HL-60/S4 (cell line): ENCODE results near the gene LTBP4.

Experiments
- in situ Hi-C: fragments of 300-500 bp; cut with MboI; formaldehyde crosslinking; loops from 2 replicates; pipeline ENCODE4 v1.14.3; 2022; ENCODE audit warnings: low sequenced_read_pairs

The LTBP4 gene

DNA sequence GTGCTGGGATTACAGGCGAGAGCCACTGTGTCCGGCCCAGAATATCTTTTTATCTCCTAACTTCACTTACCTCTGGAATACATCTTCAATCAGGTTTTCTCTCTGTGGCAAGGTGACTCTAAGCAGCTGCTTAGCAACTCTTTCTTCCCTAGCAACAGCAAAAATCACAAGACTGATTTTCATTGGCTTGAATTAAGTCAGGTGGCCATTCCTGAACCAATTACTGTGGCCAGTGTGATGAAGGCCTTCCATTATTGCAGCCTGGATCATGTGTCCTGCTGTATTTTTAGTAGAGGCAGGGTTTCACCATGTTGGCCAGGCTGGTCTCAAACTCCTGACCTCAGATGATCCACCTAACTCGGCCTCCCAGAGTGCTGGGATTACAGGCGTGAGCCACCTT, 9.0 kb upstream of the LTBP4 start:
- in situ Hi-C loops: no loop called here

DNA sequence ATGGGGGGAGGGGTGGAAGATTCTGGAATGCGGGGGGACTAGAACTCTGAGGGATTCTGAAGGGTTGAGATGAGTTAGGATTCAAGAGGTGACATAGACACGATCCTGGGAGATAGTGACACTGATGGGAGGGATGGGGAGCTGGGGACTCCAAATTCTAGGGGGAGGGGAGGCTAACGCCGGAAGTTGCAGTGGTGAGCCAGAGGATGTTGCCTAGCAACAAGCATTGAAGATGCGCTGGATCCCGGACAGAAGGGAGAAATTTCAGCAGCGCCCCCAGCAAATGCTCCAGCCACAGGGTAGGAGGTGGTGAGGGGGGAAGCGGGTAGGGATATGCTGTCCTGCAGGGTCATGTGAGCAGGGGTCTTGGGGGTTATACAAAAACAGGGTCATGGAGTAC, 6.9 kb upstream of the LTBP4 start:
- in situ Hi-C loops: no loop called here

DNA sequence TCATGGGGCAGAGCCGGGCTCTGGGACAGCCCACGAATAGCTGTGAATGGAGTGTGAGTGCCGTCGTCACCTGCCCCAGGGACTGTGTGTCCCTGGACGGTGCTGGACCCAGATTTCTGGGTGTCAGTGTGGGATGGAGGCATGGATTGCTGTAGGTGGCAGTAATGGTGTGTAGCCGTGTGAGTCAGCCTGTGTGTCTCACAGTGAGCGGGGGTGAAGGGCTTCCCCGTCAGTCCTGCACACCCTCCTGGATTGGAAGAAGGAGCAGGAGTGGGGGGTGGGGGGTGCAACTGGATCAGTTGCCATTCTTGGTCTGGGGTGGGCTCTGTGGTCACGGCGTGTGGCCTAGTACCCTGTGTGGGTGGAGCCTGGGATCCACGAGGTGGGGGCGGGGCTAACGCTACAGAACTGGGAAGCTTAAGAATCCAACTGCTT, 6.5 kb upstream of the LTBP4 start:
- in situ Hi-C loops: no loop called here

DNA sequence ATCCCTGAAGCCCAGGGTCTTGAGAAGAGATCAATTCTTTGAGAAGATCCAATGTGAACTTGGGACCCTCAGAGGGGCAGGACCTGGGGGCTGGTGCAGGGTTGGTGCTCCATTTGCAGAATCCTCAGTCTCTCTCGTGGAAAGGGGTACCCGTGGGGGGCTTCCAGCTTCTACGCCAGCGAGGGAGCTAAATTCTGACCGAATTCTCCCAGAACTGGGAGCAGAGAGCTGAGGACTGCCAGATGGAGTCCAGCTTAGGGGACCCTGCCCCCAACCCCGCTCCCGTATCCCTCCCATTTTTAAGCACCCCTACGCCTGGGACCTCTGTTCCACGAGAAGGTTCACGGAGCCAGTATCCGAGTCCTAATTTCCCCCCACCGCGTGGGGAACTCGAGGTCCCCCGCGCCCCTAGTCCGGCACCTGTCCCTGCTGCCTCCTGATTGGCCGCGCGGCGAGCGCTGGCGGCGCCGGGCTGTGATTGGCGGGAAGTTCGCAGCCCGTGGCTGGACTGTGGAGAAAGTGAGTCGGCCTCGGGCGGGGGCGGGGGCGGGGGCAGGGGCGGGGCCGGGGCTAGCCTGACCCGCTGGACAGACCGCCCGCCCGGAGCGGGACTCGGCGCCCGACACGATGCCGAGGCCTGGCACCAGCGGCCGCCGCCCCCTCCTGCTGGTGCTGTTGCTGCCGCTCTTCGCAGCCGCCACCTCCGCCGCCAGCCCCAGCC, 4.4 kb upstream of the LTBP4 start:
- in situ Hi-C loops: no loop called here

DNA sequence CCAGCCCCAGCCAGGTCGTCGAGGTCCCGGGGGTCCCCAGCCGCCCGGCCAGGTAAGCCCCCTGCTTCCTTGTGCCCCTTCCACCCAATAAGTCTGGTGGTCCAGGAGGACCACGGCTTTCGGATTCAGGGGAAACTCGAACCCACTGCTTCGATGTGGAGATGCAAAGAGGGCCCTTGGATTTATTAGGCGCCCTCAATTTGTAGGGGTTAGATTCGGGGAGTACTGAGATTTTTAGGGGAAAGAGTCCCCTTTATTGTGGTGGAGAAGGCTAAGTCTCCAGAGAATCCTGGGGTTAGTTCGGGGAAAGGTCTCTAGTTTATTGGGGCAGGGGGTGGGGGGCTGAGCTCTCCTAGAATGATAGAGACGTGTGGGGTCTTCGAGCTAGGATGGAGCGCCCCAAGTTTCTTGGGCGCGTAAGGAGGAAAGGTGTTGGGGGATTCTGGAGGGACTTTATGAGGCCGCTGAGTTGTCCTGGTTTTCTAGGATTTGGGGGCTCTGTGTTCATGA, 3.8 kb upstream of the LTBP4 start:
- in situ Hi-C loops: no loop called here

DNA sequence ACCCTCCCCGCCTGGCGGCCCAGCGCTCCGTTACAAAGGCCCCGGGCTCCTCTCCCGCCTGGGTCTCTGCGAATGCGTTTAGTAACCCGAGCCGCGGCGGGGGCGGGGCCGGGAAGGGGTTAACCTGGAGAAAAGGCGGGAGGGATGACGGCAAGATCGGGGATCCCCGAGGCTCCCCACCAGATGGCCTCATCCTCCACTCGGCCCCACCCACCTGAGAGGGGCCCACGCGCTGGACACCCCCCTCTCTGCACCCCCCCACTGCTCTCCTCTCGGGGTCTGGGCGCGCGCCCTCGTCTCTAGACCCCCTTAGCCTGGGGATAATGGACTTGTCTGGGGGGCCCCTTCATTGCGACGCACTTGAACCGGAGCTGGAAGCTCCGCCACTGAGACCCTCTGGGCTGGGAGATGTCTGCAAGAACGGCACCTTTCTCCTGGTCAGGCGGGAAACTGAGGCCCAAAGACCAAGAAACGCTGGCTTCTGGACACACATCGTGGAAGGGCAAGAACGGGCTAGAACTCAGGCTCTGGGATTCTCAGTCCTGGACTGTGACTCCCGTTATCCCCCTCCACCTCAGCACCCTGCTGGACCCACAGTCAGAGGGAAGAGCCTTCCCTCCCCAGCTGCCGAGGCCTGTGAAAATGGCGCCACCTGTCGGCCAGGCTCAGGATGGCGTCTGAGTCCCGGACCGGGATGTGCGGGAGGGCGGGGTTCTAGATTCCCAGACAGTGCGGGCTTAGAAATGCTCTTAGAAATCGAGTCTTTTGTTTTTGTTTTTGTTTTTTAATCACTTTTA, 2.9 kb upstream of the LTBP4 start:
- in situ Hi-C loops: no loop called here

DNA sequence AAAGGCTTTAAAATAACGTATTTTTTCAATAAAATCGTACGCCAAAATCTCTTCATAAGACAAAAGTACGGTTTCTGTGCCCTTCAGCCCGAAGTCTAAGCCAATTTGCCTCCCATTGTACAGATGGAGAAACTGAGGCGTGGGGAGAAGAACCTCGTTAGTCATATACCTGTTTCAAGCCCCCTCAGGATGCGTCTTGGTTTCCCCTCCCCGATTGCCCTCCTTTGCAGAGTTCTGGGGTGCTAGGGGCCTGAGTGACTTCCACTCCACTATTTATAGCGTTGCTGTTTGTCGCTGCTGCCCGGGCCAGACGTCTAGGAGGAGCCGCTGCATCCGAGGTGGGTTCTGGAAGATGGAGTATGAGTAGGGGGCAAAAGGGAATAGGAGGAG, 2.3 kb upstream of the LTBP4 start:
- in situ Hi-C loops: no loop called here

DNA sequence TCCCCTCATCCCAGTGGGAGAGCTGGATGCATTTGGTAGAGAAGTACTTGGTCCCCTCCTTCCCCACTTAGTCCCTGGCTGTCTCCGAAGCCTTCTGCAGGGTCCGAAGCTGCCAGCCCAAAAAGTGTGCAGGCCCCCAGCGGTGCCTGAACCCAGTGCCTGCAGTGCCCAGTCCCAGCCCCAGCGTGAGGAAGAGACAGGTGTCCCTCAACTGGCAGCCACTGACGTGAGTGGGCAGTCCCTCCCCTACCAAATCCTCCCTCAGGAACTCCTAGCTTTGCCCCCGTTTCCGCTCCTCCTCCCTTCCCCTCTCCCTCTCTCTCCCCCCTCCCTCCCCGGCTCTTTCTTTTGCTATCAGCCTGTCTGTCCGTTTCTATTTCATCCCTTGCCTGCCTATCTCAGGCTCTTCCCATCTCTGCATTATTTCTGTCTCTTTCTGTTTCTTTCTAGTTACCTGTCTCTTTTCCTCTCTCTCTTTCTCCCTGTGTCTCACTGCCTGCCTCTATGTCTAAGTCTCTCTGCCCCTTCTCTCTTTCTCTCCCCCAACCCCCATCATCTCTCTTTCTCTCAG, 1.8 kb upstream of the LTBP4 start:
- in situ Hi-C loops: no loop called here

DNA sequence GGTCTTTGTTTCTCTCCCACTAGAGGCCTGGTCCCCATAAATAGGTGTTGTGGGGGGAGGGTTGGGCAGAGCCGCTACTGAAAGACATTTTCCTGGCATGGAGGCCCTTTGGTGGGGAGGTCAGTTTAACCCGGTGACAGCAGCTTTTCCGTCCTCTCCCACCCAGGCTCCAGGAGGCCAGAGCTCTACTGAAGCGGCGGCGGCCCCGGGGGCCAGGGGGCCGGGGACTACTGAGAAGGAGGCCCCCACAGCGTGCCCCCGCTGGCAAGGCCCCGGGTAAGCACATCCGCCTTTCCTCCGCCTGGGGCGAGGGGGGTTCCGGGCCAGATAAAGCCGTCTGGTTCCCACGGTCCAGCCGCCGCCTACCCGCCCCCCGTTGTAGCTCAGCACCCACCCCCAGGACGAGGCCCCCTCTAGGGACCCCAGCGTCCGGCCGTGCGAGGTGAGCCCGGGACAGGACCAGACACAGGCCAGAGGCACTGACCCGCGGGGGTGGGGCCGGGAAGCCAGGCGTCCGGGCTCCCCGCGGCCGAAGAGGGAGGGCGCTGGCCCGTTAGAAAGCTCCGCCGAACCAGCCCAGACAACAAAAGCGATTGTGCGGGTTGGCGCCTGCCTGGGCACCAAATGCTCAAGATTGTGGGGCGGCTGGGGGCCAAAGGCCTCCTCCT, 1.1 kb upstream of the LTBP4 start:
- in situ Hi-C loops: no loop called here

DNA sequence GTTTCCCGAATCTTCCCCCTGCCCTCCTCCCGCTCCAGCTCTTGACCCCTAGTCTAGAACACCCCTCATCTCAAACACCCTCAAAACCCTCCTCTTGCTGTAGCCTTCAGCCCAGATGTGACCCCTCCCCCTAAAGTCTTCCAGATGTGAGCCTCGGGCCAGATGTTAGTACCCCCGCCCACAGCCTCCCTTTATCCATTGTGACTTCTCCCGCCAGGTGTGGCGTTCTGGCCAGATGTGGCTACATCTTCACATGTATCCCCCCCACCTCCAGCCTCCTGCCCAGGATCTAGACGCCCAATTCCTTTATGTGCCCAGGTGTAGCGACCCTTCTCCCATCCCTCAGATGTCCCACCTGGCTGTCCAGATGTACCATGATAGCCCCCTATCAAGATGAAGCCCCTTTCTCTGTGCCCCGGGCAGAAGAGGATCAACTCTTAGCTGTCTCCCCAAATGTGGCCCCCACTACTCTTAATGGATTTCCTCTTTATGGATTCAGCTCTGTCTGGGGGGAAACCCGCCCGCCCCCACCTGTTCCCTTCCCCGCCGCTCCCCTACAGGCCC, 517 bp upstream of the LTBP4 start:
- in situ Hi-C loops: no loop called here

DNA sequence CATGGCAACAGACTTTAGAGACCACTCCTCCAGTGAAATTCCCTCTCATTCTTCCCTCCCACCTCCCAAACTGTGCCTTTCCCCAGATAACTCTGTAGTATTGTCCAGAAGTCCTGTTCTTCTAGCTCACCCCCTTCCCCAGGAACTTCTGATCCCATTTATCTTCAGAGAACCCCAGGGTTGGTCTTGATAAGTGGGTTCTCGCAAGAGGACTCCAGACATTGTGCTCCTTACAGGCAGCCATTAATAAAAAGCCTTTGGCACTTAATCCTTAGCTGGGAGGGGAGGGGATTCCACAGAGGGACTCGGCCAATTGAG, 1.9 kb downstream of the LTBP4 start:
- in situ Hi-C loops: no loop called here

DNA sequence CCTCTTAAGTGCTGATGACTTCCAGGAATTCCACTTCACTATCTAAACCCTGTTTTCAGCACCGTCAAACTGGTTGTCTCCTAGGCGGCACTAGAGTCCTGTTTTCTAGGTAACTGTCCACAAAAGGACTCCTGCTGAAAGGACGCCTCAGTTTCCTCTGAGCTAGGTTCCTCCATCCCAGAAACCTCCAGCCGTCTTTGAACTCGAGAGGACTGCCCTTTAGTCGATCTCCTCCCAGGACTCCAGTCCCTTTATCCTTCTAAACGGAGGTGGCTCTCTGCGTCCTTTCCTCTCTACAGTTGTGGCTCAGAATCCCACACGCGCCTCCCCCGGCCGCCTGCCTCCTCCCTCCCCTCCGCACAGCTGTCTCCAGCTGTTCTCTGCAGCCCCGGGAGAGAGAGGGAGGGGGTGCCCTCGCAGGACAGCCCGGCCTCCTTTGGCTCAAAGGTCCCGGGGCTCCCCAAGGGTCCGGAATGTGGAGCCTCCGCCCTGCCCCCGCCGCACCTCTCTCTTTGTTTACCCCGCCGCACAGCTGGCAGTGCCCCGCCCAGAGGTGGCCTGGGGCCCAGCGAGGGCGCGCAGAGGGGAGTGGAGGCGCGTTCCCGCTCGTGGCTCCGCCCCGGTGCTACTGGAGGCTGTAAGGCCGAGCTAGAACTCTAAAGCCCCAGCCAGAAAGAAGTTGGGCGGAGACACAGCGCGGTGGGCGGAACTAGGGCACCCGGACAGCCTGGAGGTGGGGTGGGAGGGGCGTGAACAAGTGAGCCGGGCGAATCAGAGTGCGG, 2.4 kb downstream of the LTBP4 start:
- in situ Hi-C loops: no loop called here

DNA sequence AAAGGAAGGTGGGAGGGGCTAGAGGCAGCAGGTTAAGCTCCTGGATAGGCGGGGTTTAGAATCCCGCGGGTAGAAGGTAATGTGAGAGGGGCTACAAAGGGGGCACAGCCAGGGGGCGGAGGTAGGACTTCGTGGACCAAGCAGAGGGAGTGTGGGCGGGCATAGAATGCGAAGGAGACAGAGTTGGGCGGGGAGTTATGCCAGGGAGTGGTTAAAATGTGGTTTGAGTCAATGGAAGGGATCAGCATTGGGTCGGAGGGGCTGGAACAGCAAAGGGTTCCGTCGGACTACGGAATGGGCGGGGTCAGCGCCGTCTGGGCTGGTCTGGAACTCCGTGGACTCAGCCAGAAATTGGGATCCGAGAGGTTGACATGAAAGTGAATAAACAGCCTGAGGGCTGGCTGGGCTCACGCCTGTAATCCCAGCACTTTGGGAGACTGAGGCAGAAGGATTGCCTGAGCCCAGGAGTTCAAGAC, 3.0 kb downstream of the LTBP4 start:
- in situ Hi-C loops: no loop called here

DNA sequence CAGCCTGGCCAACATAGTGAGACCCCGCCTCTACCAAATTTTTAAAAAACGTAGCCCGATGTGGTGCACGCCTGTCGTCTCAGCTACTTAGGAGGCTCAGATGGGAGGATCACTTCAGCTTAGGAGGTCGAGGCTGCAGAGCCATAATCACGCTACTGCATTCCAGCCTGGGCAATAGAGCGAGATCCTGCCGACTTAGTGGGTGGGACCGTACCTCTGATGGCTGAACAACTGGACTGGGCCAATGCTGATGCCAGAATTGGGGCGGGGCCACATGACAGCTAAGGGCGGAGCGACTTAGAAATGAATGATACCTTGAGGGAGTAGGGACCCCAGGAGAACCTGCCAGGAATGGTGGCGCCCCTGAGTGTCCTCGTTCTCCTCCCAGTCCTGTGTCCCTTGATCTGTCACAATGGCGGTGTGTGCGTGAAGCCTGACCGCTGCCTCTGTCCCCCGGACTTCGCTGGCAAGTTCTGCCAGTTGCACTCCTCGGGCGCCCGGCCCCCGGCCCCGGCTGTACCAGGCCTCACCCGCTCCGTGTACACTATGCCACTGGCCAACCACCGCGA, 3.6 kb downstream of the LTBP4 start:
- in situ Hi-C loops: no loop called here

DNA sequence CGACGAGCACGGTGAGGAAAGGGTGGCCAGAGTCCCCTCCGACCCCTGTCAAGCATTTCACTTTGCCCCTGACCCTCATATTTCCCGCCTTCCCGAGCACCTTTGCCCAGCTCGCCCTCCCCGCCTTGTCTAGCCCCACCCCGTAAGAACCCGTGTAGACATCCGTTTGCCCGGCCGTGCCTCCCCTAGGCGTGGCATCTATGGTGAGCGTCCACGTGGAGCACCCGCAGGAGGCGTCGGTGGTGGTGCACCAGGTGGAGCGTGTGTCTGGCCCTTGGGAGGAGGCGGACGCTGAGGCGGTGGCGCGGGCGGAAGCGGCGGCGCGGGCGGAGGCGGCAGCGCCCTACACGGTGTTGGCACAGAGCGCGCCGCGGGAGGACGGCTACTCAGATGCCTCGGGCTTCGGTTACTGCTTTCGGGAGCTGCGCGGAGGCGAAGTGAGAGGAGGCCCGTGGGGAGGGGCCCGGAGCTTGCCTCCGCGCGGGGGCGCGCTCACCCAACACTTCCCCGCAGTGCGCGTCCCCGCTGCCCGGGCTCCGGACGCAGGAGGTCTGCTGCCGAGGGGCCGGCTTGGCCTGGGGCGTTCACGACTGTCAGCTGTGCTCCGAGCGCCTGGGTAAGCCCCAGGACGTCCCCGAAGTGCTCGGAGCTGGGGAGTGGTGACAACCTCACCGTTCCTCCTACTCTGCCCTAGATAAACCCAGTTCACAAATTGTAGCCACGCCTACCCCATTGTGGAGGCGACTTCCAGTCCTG, 4.2 kb downstream of the LTBP4 start:
- in situ Hi-C loops: no loop called here

DNA sequence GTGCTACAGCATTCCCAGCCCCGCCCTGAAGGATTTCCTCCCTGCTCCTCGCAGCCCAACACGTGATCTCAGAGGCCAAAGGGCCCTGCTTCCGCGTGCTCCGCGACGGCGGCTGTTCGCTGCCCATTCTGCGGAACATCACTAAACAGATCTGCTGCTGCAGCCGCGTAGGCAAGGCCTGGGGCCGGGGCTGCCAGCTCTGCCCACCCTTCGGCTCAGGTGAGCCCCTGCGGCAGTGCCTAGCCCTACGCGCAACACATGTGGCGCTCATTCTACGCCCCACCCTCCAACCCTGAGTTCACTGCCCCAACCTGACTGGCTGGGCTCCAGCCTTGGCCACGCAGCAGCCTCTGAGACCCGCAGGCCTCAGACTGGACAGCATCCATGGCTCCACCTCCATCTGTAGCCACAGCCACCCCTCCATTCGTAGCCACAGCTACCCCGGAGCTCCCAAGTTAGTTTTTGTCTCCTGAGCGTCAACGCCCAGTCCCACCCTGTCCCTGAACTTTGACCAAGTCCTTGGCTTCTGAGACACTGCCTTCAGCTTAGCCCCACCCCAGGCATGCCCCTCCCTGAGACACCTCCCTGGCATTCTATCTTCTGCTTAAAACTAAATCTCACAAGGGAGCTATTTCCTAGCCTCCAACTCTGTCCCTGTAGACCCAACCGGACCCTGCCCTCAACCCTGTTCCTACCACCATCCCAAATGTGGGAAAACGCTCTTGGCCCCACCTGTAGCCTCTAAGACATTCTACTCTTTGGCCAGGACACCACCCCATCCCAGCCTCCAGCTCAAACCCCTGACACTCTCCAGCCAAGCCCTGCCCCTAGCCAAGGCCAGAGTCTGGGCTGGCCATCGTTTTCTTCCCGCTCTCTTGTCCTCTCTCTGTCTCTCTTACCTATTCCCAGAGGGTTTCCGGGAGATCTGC, 6.4 kb downstream of the LTBP4 start:
- in situ Hi-C loops: no loop called here

DNA sequence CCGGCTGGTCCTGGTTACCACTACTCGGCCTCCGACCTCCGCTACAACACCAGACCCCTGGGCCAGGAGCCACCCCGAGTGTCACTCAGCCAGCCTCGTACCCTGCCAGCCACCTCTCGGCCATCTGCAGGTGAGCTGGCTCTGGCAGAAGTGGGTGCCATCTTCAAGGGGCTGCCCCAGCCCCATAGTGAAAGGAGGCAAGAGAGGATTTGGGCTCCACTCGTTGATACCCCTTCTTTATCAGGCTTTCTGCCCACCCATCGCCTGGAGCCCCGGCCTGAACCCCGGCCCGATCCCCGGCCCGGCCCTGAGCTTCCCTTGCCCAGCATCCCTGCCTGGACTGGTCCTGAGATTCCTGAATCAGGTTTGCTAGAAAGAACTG, 7.1 kb downstream of the LTBP4 start:
- in situ Hi-C loops: no loop called here

DNA sequence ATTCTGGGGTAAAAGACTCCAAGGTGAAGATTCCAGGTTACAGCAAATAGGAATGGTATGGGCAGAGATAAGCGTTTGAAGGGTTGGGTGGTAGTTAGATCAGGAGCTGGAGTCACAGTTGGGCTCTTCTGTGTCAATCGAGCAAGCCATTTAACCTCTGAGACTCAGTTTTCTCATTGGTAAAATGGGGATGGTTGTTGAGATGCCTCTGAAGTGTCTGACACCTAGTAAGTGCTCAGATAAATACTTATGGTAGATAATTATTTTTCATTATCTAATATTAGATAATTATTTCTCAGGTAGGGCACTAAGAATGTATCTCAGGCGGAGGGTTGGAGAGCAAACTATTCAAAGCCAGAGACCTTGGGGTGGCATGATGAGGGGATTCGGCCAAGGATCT, 7.8 kb downstream of the LTBP4 start:
- in situ Hi-C loops: no loop called here
